ENCODE results near the gene THSD7A. TPM values are rescaled to one million over a fixed set of nuclear protein-coding genes. Genes with fewer than 3 reads are reported as not detected.

The THSD7A gene
- total RNA-seq, 4 donors from 2014 or later, result 0.30 to 2.6 (median 1.4) TPM

DNA sequence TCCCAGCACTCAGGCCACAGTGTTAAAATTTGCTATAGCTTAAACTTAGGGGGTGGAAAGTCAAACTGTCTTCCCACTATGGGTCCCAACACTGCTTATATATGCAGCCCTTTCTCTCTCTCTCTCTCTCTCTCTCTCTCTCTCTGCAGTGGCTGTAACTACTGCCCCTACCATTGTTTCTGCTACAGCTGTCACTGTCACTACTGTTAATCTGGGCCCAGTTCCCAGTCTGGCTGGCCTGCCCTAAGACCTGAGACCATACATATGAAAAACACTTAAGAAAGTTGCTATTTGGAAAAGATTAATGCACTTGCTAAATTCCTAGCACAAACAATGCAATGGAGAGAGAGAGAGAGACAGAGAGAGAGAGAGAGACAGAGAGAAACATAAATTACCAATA lies 78.6 kb downstream of the THSD7A start:
- no peak for DNase-seq (ENCODE audit: low spot score in 2 of 2)
- TF ChIP-seq, protein P1, sequence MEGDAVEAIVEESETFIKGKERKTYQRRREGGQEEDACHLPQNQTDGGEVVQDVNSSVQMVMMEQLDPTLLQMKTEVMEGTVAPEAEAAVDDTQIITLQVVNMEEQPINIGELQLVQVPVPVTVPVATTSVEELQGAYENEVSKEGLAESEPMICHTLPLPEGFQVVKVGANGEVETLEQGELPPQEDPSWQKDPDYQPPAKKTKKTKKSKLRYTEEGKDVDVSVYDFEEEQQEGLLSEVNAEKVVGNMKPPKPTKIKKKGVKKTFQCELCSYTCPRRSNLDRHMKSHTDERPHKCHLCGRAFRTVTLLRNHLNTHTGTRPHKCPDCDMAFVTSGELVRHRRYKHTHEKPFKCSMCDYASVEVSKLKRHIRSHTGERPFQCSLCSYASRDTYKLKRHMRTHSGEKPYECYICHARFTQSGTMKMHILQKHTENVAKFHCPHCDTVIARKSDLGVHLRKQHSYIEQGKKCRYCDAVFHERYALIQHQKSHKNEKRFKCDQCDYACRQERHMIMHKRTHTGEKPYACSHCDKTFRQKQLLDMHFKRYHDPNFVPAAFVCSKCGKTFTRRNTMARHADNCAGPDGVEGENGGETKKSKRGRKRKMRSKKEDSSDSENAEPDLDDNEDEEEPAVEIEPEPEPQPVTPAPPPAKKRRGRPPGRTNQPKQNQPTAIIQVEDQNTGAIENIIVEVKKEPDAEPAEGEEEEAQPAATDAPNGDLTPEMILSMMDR (IDR thresholded peaks at IDR 0.05), result no peak
- no peak for TF ChIP-seq POLR2A (IDR thresholded peaks at IDR 0.05)
- no peak overlapping the region for H3K4me3 ChIP-seq (ENCODE audit: low read depth, poor library complexity, severe bottlenecking)
- intact Hi-C loops (cut with DNase I; ENCODE audit: low total_unique reads), result no loop called here

DNA sequence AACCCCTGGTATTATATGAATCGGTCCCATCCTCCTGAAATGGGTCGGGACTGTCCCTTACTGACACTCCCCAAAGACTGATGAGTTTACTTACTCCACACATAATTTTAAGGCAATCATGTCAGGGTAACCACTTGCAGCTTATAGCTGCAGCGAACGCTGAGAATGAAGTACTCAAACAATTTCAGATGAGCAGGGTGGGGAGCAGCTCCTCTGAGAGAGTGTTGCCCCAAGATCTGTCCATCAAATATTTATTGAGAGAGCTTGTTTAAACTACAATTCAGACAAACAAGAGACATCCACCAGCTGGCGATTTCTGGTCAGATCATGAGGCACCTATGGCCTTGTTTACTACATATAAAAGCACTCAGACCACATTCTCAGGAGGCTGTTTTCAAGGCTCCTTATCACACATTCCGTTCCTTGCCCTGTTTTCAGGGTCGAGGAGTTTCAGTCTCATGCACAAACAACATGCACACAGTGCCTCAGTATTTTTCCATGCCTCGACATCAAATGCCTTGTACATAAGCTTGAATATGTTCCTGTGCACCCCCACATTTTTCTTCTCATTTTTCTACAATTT lies 80.1 kb downstream of the THSD7A start:
- TF ChIP-seq POLR2A (IDR thresholded peaks at IDR 0.05), result no peak
- TF ChIP-seq, protein P1 (IDR thresholded peaks at IDR 0.05), result no peak
- intact Hi-C loops (cut with DNase I; ENCODE audit: low total_unique reads), result no loop called here
- H3K4me3 ChIP-seq (ENCODE audit: low read depth, poor library complexity, severe bottlenecking), result no peak overlapping the region
- WGBS, 2 donors, result 85 to 89% methylated on average over 8 of the region's 8 CpGs
- DNase-seq (ENCODE audit: low spot score in 2 of 2), result no peak

- 96 to 97% methylated on average over 2 of the region's 2 CpGs for WGBS, 2 donors
- intact Hi-C loops (cut with DNase I; ENCODE audit: low total_unique reads), result no loop called here
- no peak for TF ChIP-seq POLR2A (IDR thresholded peaks at IDR 0.05)
- TF ChIP-seq, protein P1 (IDR thresholded peaks at IDR 0.05), result no peak
- no peak for DNase-seq (ENCODE audit: low spot score in 2 of 2)
- no peak overlapping the region for H3K4me3 ChIP-seq (ENCODE audit: low read depth, poor library complexity, severe bottlenecking)
Measured at GRCh38 chr7:11751315-11751714, 80.7 kb downstream of the THSD7A start.

GRCh38 chr7:11750191-11750590 lies 81.8 kb downstream of the THSD7A start:
- no peak overlapping the region for H3K4me3 ChIP-seq (ENCODE audit: low read depth, poor library complexity, severe bottlenecking)
- no peak for DNase-seq (ENCODE audit: low spot score in 2 of 2)
- intact Hi-C loops (cut with DNase I; ENCODE audit: low total_unique reads), result no loop called here
- whole genome bisulfite sequencing, 2 donors, result 73 to 89% methylated on average over 6 of the region's 6 CpGs
- no peak for TF ChIP-seq POLR2A (IDR thresholded peaks at IDR 0.05)
- TF ChIP-seq, protein P1 (IDR thresholded peaks at IDR 0.05), result no peak

- no peak for TF ChIP-seq POLR2A (IDR thresholded peaks at IDR 0.05)
- no peak for DNase-seq (ENCODE audit: low spot score in 2 of 2)
- WGBS, 2 donors, result 84 to 92% methylated on average over 4 of the region's 4 CpGs
- intact Hi-C loops (cut with DNase I; ENCODE audit: low total_unique reads), result no loop called here
- H3K4me3 ChIP-seq (ENCODE audit: low read depth, poor library complexity, severe bottlenecking), result no peak overlapping the region
Measured at GRCh38 chr7:11749629-11750028, 82.4 kb downstream of the THSD7A start.

GRCh38 chr7:11748884-11749283 lies 83.1 kb downstream of the THSD7A start:
- intact Hi-C loops (cut with DNase I; ENCODE audit: low total_unique reads), result no loop called here
- no peak for DNase-seq (ENCODE audit: low spot score in 2 of 2)
- TF ChIP-seq POLR2A (IDR thresholded peaks at IDR 0.05), result no peak
- TF ChIP-seq, protein P1 (IDR thresholded peaks at IDR 0.05), result no peak
- H3K4me3 ChIP-seq (ENCODE audit: low read depth, poor library complexity, severe bottlenecking), result no peak overlapping the region
- WGBS, 2 donors, result 79 to 88% methylated on average over 6 of the region's 6 CpGs

Data from lower leg skin (tissue), 4 donors.